DOHH2 (cell line): Measurements from ENCODE around the gene RELN.

Experiments used
- H3F3A ChIP-seq: fragments of 200-600 bp; sonication (generic), shearing (Covaris generic); 2 replicates; pipeline ENCODE4 v1.6.0; 2016; ENCODE audit warnings: antibody characterized with exemption, mild to moderate bottlenecking; ENCODE audit not compliant: control insufficient read depth, insufficient read depth
- H3K27ac ChIP-seq: fragments of 200-600 bp; sonication (generic); 2 replicates; pipeline ENCODE4 v1.5.1; 2014; ENCODE audit warnings: low read depth, mild to moderate bottlenecking, low read length, moderate library complexity
- H3K27me3 ChIP-seq: fragments of 200-600 bp; sonication (generic); 2 replicates; pipeline ENCODE4 v1.6.1; 2014; ENCODE audit warnings: mild to moderate bottlenecking, low read length, mixed read lengths; ENCODE audit not compliant: control insufficient read depth
- H3K36me3 ChIP-seq: fragments of 200-600 bp; sonication (generic); 2 replicates; pipeline ENCODE4 v1.6.1; 2014; ENCODE audit warnings: mild to moderate bottlenecking, low read length, moderate library complexity, mixed read lengths; ENCODE audit not compliant: control insufficient read depth
- H3K4me1 ChIP-seq: fragments of 200-600 bp; sonication (generic); 2 replicates; pipeline ENCODE4 v1.6.1; 2014; ENCODE audit warnings: mild to moderate bottlenecking, low read length, mixed read lengths; ENCODE audit not compliant: control insufficient read depth
- H3K4me2 ChIP-seq: fragments of 200-600 bp; sonication (generic); 2 replicates; pipeline ENCODE4 v1.6.0; 2014; ENCODE audit warnings: mild to moderate bottlenecking, low read length, moderate library complexity
- H3K4me3 ChIP-seq: fragments of 200-600 bp; sonication (generic); 2 replicates; pipeline ENCODE4 v1.5.1; 2014; ENCODE audit warnings: mild to moderate bottlenecking, low read length, mixed read lengths
- H3K79me2 ChIP-seq: fragments of 200-600 bp; sonication (generic); 2 replicates; pipeline ENCODE4 v1.6.1; 2014; ENCODE audit warnings: mild to moderate bottlenecking, low read length, mixed read lengths; ENCODE audit not compliant: control insufficient read depth
- H3K9me2 ChIP-seq: fragments of 200-600 bp; sonication (generic); replicated peaks from 2 replicates; pipeline ENCODE4 v1.6.1; 2014; ENCODE audit warnings: mild to moderate bottlenecking, low read length, mixed read lengths; ENCODE audit not compliant: control insufficient read depth
- H3K9me3 ChIP-seq: fragments of 200-600 bp; sonication (generic); 2 replicates; pipeline ENCODE4 v1.6.1; 2014; ENCODE audit warnings: antibody characterized with exemption, low read length, mixed read lengths; ENCODE audit not compliant: control insufficient read depth, insufficient read depth
- H4K20me1 ChIP-seq: fragments of 200-600 bp; sonication (generic); 2 replicates; pipeline ENCODE4 v1.6.0; 2014; ENCODE audit warnings: low read depth, mild to moderate bottlenecking, antibody characterized with exemption, low read length, moderate library complexity; ENCODE audit not compliant: control insufficient read depth, insufficient read depth
- CTCF ChIP-seq: fragments of 200-600 bp; sonication (generic); IDR thresholded peaks from one replicate; pipeline ENCODE4 v1.5.1; 2014; ENCODE audit warnings: antibody characterized with exemption, mild to moderate bottlenecking, low read depth, low read length; ENCODE audit not compliant: poor library complexity, severe bottlenecking
- EZH2phosphoT487 ChIP-seq: fragments of 200-600 bp; sonication (generic); IDR thresholded peaks from 2 replicates; pipeline ENCODE4 v1.6.1; 2017; ENCODE audit warnings: borderline replicate concordance, mild to moderate bottlenecking, antibody characterized with exemption, low read length, moderate library complexity, mixed read lengths

RELN gene

DNA sequence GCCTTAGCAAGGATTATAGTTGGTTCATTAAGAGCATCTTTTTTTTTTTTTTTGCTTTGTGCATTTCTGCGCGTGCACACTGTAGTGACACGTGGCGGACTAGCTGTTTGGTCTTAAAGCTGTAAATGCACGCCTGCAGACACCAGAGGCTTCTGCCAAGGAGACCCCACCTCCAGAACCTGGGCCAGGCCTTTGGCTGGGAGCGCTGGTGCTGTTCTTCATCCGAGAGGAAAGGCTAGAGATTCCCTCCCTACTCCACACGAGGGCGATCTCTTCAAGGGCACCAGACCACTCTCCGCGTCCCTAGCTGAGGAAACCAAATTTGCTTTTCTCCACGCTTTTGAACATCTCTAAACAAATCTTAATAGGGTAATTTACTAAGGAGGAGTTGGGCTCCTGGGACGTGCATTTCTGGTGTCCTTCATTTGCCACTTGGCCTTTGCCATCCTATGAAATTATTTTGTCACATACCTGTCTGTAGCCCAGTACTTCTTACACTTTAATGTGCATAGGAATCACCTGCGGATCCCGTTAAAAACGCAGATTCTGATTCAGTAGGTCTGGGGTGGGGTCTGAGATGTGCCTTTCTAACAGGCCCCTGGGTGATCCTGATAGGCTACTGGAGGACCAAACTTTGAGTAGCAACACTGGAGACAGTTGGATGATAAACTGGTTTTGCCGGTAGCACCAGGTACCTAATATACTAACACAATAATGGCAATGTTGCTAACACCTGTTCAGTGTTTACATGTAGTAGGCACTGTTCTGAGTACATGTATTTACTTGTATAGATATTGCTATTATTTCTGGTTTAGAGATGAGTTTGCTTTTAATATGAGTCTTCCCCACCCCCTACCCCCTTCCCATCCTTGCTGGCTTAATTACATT, 542.1 kb downstream of the RELN start:
- Histone ChIP-seq H4K20me1 (no peaks in the 10 kb centered on the region), H3K27me3 (peaks cover 49% of the 10 kb centered on the region), H3K27ac (no peak overlapping the region)

DNA sequence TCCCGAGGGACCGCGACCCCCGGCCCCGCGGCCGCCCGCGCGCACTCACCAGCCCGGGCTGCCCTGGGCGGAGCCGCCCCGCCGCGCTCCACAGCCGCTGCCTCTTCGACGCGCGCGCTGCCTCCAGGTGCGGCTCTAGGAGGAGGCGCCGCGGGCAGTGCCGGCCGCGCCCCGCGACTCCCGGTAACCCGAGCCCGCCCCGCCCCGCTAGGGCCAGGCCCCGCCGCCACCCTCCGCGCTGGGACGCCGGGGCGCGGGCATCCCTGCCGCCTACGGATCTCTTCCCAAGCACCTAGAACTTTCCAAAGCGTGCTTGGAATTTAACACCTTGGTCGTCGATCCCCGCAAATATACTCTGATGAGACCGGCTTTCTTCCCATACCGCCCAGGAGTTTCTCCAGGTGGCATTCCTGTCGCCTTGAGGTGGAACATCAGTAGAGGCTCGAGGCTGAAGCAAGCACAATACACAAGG, 543.4 kb downstream of the RELN start, which contains the start of gene SLC26A5:
Gene SLC26A5, minus strand, starts transcription at position 159 of the 472 bp plus-strand sequence. CDS start 24,693 bp downstream, outside the sequence.
- Histone ChIP-seq H4K20me1 (no peaks in the 10 kb centered on the region), H3K4me3 (peak within 1 kb of the TSS; percentile 43), H3K9me2 (no peaks in the 10 kb centered on the region), H3K79me2 (no peaks in the 10 kb centered on the region), H3F3A (no peaks in the 10 kb centered on the region), H3K4me1 (peaks cover 15% of the 10 kb centered on the region), H3K27me3 (peaks cover 56% of the 10 kb centered on the region), H3K36me3 (no peaks in the 10 kb centered on the region), H3K4me2 (peak within 1 kb of the TSS; percentile 47), H3K9me3 (no peaks in the 10 kb centered on the region), H3K27ac (no peak within 1 kb of the TSS)
- TF ChIP-seq CTCF (no peak), EZH2phosphoT487 (peak; percentile 96)

More for the DNA sequence above, 542.1 kb downstream of the RELN start:
- H3K9me3 ChIP-seq = no peaks in the 10 kb centered on the region
- no peaks in the 10 kb centered on the region for H3K9me2 ChIP-seq
- no peak overlapping the region for H3K4me3 ChIP-seq
- H3K4me2 ChIP-seq = no peak overlapping the region
- no peaks in the 10 kb centered on the region for H3F3A ChIP-seq
- TF ChIP-seq CTCF (peak; percentile 90), EZH2phosphoT487 (no peak)
- peaks cover 15% of the 10 kb centered on the region for H3K4me1 ChIP-seq
- H3K36me3 ChIP-seq = no peaks in the 10 kb centered on the region
- no peaks in the 10 kb centered on the region for H3K79me2 ChIP-seq

- Histone ChIP-seq H3K36me3 (no peaks in the 10 kb centered on the region), H3K79me2 (no peaks in the 10 kb centered on the region), H3K9me2 (no peaks in the 10 kb centered on the region), H4K20me1 (no peaks in the 10 kb centered on the region), H3K27me3 (peaks cover 61% of the 10 kb centered on the region), H3K4me1 (peaks cover 15% of the 10 kb centered on the region), H3F3A (no peaks in the 10 kb centered on the region), H3K4me2 (peak overlapping the region; percentile 47), H3K9me3 (no peaks in the 10 kb centered on the region), H3K27ac (no peak overlapping the region), H3K4me3 (peak overlapping the region; percentile 43)
- TF ChIP-seq EZH2phosphoT487 = peak; percentile 88
- TF ChIP-seq CTCF = no peak
These were observed 544.0 kb downstream of the RELN start for GRCh38 chr7:103445228-103446048.
